SK-N-SH treated with all-trans-retinoic acid at 6 μM for 48 hours (cell line): ENCODE measurements around the gene CPT1B.

Experiments used
- ATAC-seq: fragments of 200-7000 bp; cut with Tn5 transposase; 3 replicates; pipeline ENCODE4 v1.9.1; 2020; ENCODE audit warnings: mild to moderate bottlenecking, moderate library complexity
- ARNTL ChIP-seq: fragments of 450-650 bp; formaldehyde crosslinking; IDR thresholded peaks from 2 replicates; pipeline ENCODE4 v1.5.0; 2020; ENCODE audit warnings: low read depth, mild to moderate bottlenecking, moderate library complexity, borderline replicate concordance
- BACH2 ChIP-seq: fragments of 250-450 bp; sonication (Bioruptor Pico); IDR thresholded peaks from 2 replicates; pipeline ENCODE4 v1.9.0; 2021; ENCODE audit warnings: mild to moderate bottlenecking, borderline replicate concordance
- CSDC2 ChIP-seq: fragments of 250-450 bp; sonication (Bioruptor Pico); IDR thresholded peaks from 2 replicates; pipeline ENCODE4 v1.5.0; 2020; ENCODE audit warnings: mild to moderate bottlenecking, moderate library complexity
- CSRNP3 ChIP-seq: fragments of 250-450 bp; sonication (Bioruptor Pico); IDR thresholded peaks from 2 replicates; pipeline ENCODE4 v1.5.1; 2021; ENCODE audit warnings: mild to moderate bottlenecking, moderate library complexity
- ESRRG ChIP-seq: fragments of 250-450 bp; sonication (Bioruptor Pico); IDR thresholded peaks from 2 replicates; pipeline ENCODE4 v1.6.1; 2021; ENCODE audit warnings: mild to moderate bottlenecking
- ISL1 ChIP-seq: fragments of 250-450 bp; sonication (Bioruptor Pico); IDR thresholded peaks from 2 replicates; pipeline ENCODE4 v2.1.2; 2022; ENCODE audit warnings: mild to moderate bottlenecking, moderate library complexity
- OSR1 ChIP-seq: fragments of 250-450 bp; sonication (Bioruptor Pico); IDR thresholded peaks from 2 replicates; pipeline ENCODE4 v1.8.0; 2022; ENCODE audit warnings: moderate library complexity, mild to moderate bottlenecking, inconsistent platforms
- PATZ1 ChIP-seq: fragments of 250-450 bp; sonication (Bioruptor Pico); IDR thresholded peaks from 2 replicates; pipeline ENCODE4 v1.8.0; 2020; ENCODE audit warnings: mild to moderate bottlenecking, moderate library complexity, borderline replicate concordance
- PPARA ChIP-seq: fragments of 250-450 bp; sonication (Bioruptor Pico); IDR thresholded peaks from 2 replicates; pipeline ENCODE4 v1.5.0; 2020; ENCODE audit warnings: mild to moderate bottlenecking, borderline replicate concordance
- RARB ChIP-seq: fragments of 250-450 bp; sonication (Bioruptor Pico); IDR thresholded peaks from 2 replicates; pipeline ENCODE4 v1.8.0; 2021; ENCODE audit warnings: mild to moderate bottlenecking, moderate library complexity
- SNAI2 ChIP-seq: fragments of 250-450 bp; sonication (Bioruptor Pico); IDR thresholded peaks from 2 replicates; pipeline ENCODE4 v1.5.0; 2020; ENCODE audit warnings: mild to moderate bottlenecking, moderate library complexity
- TCF4 ChIP-seq: fragments of 250-450 bp; sonication (Bioruptor Pico); IDR thresholded peaks from 2 replicates; pipeline ENCODE4 v1.8.0; 2021; ENCODE audit warnings: mild to moderate bottlenecking, moderate library complexity, borderline replicate concordance
- TOX ChIP-seq: fragments of 250-450 bp; sonication (Bioruptor Pico); IDR thresholded peaks from 2 replicates; pipeline ENCODE4 v1.8.0; 2021; ENCODE audit warnings: mild to moderate bottlenecking, moderate library complexity, borderline replicate concordance
- TSHZ2 ChIP-seq: fragments of 250-450 bp; sonication (Bioruptor Pico); IDR thresholded peaks from 2 replicates; pipeline ENCODE4 v1.5.0; 2020; ENCODE audit warnings: mild to moderate bottlenecking, moderate library complexity
- ZC3H10 ChIP-seq: fragments of 250-450 bp; sonication (Bioruptor Pico); IDR thresholded peaks from 2 replicates; pipeline ENCODE4 v1.5.1; 2021; ENCODE audit warnings: mild to moderate bottlenecking, moderate library complexity
- ZFP3 ChIP-seq: fragments of 250-450 bp; sonication (Bioruptor Pico); IDR thresholded peaks from 2 replicates; pipeline ENCODE4 v1.5.0; 2020; ENCODE audit warnings: mild to moderate bottlenecking, moderate library complexity
- ZNF565 ChIP-seq: fragments of 450-650 bp; formaldehyde crosslinking; conservative IDR thresholded peaks from 2 replicates; pipeline ENCODE4 v1.5.0; 2020; ENCODE audit warnings: low read depth, mild to moderate bottlenecking, moderate library complexity
- ZNF70 ChIP-seq: fragments of 450-650 bp; formaldehyde crosslinking; IDR thresholded peaks from 2 replicates; pipeline ENCODE4 v1.5.0; 2020; ENCODE audit warnings: mild to moderate bottlenecking, moderate library complexity
- ZNF8 ChIP-seq: fragments of 450-650 bp; formaldehyde crosslinking; IDR thresholded peaks from 2 replicates; pipeline ENCODE4 v1.5.0; 2020; ENCODE audit warnings: mild to moderate bottlenecking, moderate library complexity
- TF ChIP-seq, protein P1 (sequence below): fragments of 250-450 bp; sonication (Bioruptor Pico); IDR thresholded peaks from 2 replicates; pipeline ENCODE4 v1.8.0; 2021; ENCODE audit warnings: low read depth, mild to moderate bottlenecking, moderate library complexity, borderline replicate concordance

The CPT1B gene

DNA sequence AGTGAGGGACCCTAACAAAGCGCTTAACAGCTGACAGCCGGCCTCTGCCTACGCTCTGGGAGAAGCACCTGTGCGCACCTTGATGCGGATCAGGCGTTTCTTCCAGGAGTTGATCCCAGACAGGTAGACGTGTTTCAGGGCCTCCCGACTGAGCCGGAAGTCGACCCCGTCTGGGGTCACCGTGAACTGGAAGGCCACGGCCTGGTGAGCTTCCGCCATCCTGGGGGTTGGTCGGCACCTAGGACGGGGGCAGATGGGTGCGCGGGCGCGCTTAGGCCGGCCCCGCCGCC, 585 bp downstream of the CPT1B start (continued):
- TF ChIP-seq TSHZ2 (CRISPR knock-in tag) (no peak), TOX (CRISPR knock-in tag) (no peak), ZNF8 (CRISPR knock-in tag) (no peak), ZC3H10 (CRISPR knock-in tag) (no peak), TCF4 (CRISPR knock-in tag) (no peak), CSDC2 (CRISPR knock-in tag) (no peak), ARNTL (no peak), PPARA (CRISPR knock-in tag) (no peak), OSR1 (no peak), ESRRG (CRISPR knock-in tag) (no peak), BACH2 (CRISPR knock-in tag) (no peak)
- TF ChIP-seq, protein P1, sequence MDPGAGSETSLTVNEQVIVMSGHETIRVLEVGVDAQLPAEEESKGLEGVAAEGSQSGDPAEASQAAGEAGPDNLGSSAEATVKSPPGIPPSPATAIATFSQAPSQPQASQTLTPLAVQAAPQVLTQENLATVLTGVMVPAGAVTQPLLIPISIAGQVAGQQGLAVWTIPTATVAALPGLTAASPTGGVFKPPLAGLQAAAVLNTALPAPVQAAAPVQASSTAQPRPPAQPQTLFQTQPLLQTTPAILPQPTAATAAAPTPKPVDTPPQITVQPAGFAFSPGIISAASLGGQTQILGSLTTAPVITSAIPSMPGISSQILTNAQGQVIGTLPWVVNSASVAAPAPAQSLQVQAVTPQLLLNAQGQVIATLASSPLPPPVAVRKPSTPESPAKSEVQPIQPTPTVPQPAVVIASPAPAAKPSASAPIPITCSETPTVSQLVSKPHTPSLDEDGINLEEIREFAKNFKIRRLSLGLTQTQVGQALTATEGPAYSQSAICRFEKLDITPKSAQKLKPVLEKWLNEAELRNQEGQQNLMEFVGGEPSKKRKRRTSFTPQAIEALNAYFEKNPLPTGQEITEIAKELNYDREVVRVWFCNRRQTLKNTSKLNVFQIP (CRISPR knock-in tag), result no peak

DNA sequence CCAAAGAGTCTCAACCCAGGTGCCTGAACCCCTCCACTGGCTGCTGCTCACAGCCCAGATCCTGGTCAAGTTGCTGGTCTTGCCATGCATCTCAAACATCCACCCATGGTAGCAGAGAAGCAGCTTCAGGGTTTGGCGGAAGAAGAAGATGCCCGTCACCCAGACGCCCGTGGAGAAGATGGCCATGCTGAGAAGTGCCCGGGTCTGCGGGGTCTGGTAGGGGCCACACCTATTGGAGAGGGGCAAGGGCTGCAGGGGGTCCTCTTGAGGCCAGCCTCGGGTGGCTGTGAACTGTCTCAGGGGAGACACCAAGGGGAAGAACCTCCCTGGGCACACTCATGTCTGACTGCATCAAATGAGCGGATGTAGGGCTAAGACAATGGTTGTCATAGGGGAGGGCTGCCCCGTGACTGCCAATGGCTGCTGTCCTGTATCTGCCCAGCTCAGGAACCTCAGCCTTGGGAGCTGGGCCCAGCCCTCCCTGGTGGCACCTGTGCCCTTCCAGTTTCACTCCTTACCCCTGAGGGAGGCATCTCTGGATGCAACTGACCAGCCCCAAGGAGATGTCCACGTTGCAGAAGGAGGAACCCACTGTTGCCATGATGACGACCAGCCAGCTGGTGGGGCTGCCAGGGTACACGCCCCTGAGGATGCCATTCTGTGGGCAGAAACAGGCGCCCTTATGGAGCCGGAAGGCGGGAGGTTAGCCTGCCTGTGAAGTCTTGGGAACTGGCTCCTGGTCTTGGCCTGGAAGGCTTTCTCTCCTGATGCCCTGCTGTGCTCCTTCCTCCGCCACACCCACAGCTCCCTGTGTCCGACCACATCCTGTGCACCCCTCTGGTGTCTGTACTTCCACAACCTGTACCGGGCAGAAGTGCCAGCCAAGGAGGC, 1.2 kb downstream of the CPT1B start:
- no peak; the same call in 2 of the 3 replicates for ATAC-seq
- TF ChIP-seq ZNF8 (CRISPR knock-in tag), result no peak
- TF ChIP-seq ZNF565 (CRISPR knock-in tag), result no peak
- TF ChIP-seq RARB (CRISPR knock-in tag), result no peak
- no peak for TF ChIP-seq PATZ1 (CRISPR knock-in tag)
- TF ChIP-seq ISL1 (CRISPR knock-in tag), result no peak
- no peak for TF ChIP-seq ZNF70 (CRISPR knock-in tag)
- TF ChIP-seq CSRNP3 (CRISPR knock-in tag), result no peak
- no peak for TF ChIP-seq TSHZ2 (CRISPR knock-in tag)
- TF ChIP-seq PPARA (CRISPR knock-in tag), result no peak
- no peak for TF ChIP-seq CSDC2 (CRISPR knock-in tag)
- TF ChIP-seq, protein P1 (CRISPR knock-in tag), result no peak
- TF ChIP-seq TCF4 (CRISPR knock-in tag), result no peak
- TF ChIP-seq ZFP3 (CRISPR knock-in tag), result no peak
- TF ChIP-seq SNAI2 (CRISPR knock-in tag), result no peak
- TF ChIP-seq, all 23 proteins: peak for 0
